ENCODE data around the gene RAB18.

RAB18 gene

DNA sequence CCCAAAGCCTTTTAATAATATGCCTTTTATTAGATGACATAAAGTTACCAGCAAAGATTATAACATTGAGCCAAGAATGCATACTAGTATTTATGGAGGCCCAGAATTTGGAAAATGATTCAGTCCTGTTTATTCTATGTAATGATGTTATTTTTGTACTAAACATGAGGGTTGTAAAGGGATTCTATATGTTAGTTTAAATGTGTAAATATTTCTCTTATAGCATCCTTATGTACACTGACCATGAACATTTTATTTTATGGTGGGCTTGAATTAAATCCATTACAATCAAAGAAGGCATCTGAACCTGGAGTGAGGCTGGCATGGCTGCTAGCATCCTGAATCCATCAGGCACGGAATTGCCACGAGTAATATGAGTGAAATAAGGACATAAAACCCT is 80.2 kb downstream of the RAB18 start:
- no peaks in the 10 kb centered on the region for H3K27me3 ChIP-seq (ENCODE audit: insufficient read depth, low read length, poor library complexity, severe bottlenecking)
- no peak for TF ChIP-seq EZH2phosphoT487 (IDR thresholded peaks at IDR 0.05; ENCODE audit: borderline replicate concordance)
- TF ChIP-seq, protein P1, sequence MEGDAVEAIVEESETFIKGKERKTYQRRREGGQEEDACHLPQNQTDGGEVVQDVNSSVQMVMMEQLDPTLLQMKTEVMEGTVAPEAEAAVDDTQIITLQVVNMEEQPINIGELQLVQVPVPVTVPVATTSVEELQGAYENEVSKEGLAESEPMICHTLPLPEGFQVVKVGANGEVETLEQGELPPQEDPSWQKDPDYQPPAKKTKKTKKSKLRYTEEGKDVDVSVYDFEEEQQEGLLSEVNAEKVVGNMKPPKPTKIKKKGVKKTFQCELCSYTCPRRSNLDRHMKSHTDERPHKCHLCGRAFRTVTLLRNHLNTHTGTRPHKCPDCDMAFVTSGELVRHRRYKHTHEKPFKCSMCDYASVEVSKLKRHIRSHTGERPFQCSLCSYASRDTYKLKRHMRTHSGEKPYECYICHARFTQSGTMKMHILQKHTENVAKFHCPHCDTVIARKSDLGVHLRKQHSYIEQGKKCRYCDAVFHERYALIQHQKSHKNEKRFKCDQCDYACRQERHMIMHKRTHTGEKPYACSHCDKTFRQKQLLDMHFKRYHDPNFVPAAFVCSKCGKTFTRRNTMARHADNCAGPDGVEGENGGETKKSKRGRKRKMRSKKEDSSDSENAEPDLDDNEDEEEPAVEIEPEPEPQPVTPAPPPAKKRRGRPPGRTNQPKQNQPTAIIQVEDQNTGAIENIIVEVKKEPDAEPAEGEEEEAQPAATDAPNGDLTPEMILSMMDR (conservative IDR thresholded peaks at IDR 0.05; ENCODE audit: low read length) = no peak
- H3K9me2 ChIP-seq (replicated peaks; ENCODE audit: low read depth, low read length) = no peaks in the 10 kb centered on the region
- H3K4me3 ChIP-seq (ENCODE audit: low read length, poor library complexity, severe bottlenecking) = no peak overlapping the region
- H3K9me3 ChIP-seq (ENCODE audit: insufficient read depth, low read depth, low read length) = no peaks in the 10 kb centered on the region
- no peaks in the 10 kb centered on the region for H3F3A ChIP-seq (ENCODE audit: low read depth)
- no peak overlapping the region for H3K9ac ChIP-seq (ENCODE audit: low read depth, low read length, poor library complexity, severe bottlenecking)
- H3K36me3 ChIP-seq (ENCODE audit: insufficient read depth, low read length) = no peaks in the 10 kb centered on the region
- no peak overlapping the region for H2AFZ ChIP-seq (ENCODE audit: low read length)
- H3K4me2 ChIP-seq (ENCODE audit: low read depth, low read length, poor library complexity, severe bottlenecking) = no peak overlapping the region
- H3K4me1 ChIP-seq (ENCODE audit: insufficient read depth, low read length, poor library complexity, severe bottlenecking) = no peaks in the 10 kb centered on the region
- no peaks in the 10 kb centered on the region for H3K79me2 ChIP-seq (ENCODE audit: insufficient read depth, low read length)
- no peaks in the 10 kb centered on the region for H4K20me1 ChIP-seq (ENCODE audit: insufficient read depth, low read length, poor library complexity, severe bottlenecking)
